HEK293T (cell line): ENCODE measurements around the gene SNX7.

Experiments used
- CTCF ChIA-PET: fragments of 350-600 bp; formaldehyde crosslinking; extraction: SDS; loops from one replicate; lab custom pipeline; 2021; ENCODE audit warnings: antibody characterized with exemption, inconsistent platforms; lab: Yijun Ruan, JAX
- POLR2A ChIA-PET: fragments of 350-600 bp; formaldehyde crosslinking; extraction: SDS; loops from one replicate; lab custom pipeline; 2020; ENCODE audit warnings: antibody characterized with exemption, inconsistent platforms; lab: Yijun Ruan, JAX
- DNase-seq: peaks from one replicate; pipeline ENCODE4 v3.0.0; 2012; ENCODE audit warnings: mixed read lengths; ENCODE audit errors: extremely low spot score
- ARNT ChIP-seq: fragments of 450-650 bp; IDR thresholded peaks from 2 replicates; pipeline ENCODE4 v1.6.1; 2017; ENCODE audit warnings: mild to moderate bottlenecking
- BHLHE40 ChIP-seq: fragments of 450-650 bp; IDR thresholded peaks from 2 replicates; pipeline ENCODE4 v1.6.1; 2016; ENCODE audit warnings: mild to moderate bottlenecking, moderate library complexity, borderline replicate concordance
- CTBP1 ChIP-seq: fragments of 450-650 bp; IDR thresholded peaks from 2 replicates; pipeline ENCODE4 v1.6.1; 2016; ENCODE audit warnings: borderline replicate concordance
- ELF4 ChIP-seq: fragments of 450-650 bp; IDR thresholded peaks from 2 replicates; pipeline ENCODE4 v1.6.1; 2017; ENCODE audit warnings: antibody characterized with exemption
- FOXA1 ChIP-seq: fragments of 450-650 bp; IDR thresholded peaks from 2 replicates; pipeline ENCODE4 v1.6.1; 2016; ENCODE audit warnings: mild to moderate bottlenecking
- FOXK2 ChIP-seq: fragments of 450-650 bp; IDR thresholded peaks from 2 replicates; pipeline ENCODE4 v1.6.1; 2016; ENCODE audit warnings: mild to moderate bottlenecking
- FOXM1 ChIP-seq: fragments of 450-650 bp; IDR thresholded peaks from 2 replicates; pipeline ENCODE4 v1.6.1; 2017; ENCODE audit warnings: mild to moderate bottlenecking, borderline replicate concordance
- HDGF ChIP-seq: fragments of 450-650 bp; IDR thresholded peaks from 2 replicates; pipeline ENCODE4 v1.6.1; 2017; ENCODE audit warnings: antibody characterized with exemption, borderline replicate concordance
- L3MBTL2 ChIP-seq: fragments of 450-650 bp; conservative IDR thresholded peaks from 2 replicates; pipeline ENCODE4 v1.6.1; 2016; ENCODE audit warnings: mild to moderate bottlenecking
- LEF1 ChIP-seq: fragments of 450-650 bp; IDR thresholded peaks from 2 replicates; pipeline ENCODE4 v1.6.1; 2017; ENCODE audit warnings: mild to moderate bottlenecking, borderline replicate concordance
- NFRKB ChIP-seq: fragments of 450-650 bp; IDR thresholded peaks from 2 replicates; pipeline ENCODE4 v1.6.1; 2016; ENCODE audit warnings: mild to moderate bottlenecking, moderate library complexity
- SP1 ChIP-seq: fragments of 450-650 bp; IDR thresholded peaks from 2 replicates; pipeline ENCODE4 v1.6.1; 2017
- SUZ12 ChIP-seq: fragments of 450-650 bp; IDR thresholded peaks from 2 replicates; pipeline ENCODE4 v1.6.1; 2016; ENCODE audit warnings: mild to moderate bottlenecking
- TARDBP ChIP-seq: fragments of 450-650 bp; IDR thresholded peaks from 2 replicates; pipeline ENCODE4 v1.6.1; 2016
- ZNF384 ChIP-seq: fragments of 450-650 bp; IDR thresholded peaks from 2 replicates; pipeline ENCODE4 v1.6.1; 2016
- TF ChIP-seq, protein P1 (sequence below): fragments of 450-650 bp; IDR thresholded peaks from 2 replicates; pipeline ENCODE4 v1.6.1; 2016

The SNX7 gene

DNA sequence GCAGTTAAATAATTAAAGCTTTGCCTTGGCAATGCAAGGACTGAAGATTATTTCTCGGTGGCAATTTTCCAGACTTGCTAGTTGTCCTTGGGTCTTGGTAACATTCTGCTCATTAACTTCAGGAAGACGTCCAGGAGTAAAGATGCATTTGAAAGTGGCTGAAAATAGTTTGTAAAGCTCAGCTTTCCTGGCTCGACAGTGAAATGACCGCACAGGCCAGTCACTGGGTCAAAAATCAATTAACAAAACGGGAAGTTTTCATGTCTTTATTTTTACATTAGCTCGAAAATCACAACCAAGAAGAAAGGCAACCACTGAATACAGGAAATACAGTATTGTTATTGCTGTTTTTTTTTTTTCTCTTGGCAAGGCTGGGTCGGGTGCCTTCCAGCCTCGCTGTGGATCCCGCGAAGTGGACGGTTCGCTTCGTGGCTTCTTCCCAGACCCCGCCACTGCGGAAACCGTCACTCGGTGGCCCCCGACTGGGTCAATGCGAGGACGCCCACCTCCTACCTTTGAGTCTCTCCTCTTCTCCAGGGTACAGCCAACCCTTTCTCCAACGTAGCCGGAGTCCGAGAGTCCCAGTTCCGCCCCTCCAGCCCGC, 479 bp upstream of the SNX7 start:
- ChIA-PET CTCF (no interaction called here), POLR2A (interaction anchor here (2.0 to 2.1 kb wide), 2 partner anchors 9 to 13 kb away, joined by 4 to 7 read pairs; no protein-coding TSS in a partner anchor)
- DNase-seq: no peak
- no peak for TF ChIP-seq ELF4
- 0 out of 2 replicates have a peak, but pooled peaks have one; percentile 10 for TF ChIP-seq L3MBTL2

DNA sequence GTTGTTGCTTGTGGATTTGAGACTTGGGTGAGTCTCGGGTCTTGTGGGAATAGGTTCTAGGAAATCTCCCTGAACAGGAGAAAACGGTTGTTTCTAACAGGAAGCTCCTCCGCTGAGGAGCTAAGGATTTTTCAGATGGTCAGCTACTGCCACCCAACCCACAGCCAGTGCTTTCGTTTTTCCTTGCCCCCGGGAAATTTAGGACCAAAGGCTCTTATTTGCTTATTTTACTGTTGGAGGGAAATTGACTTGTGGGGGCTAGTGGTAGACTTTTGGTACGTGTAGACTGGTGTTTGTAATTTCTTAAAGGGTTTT, 792 bp downstream of the SNX7 start:
- TF ChIP-seq FOXA1 (no peak), FOXM1 (no peak), SUZ12 (no peak), SP1 (no peak), ZNF384 (no peak), ARNT (no peak), CTBP1 (no peak), NFRKB (no peak), L3MBTL2 (no peak), HDGF (no peak), LEF1 (no peak), BHLHE40 (no peak), ELF4 (no peak), FOXK2 (no peak), TARDBP (no peak)
- TF ChIP-seq, protein P1, sequence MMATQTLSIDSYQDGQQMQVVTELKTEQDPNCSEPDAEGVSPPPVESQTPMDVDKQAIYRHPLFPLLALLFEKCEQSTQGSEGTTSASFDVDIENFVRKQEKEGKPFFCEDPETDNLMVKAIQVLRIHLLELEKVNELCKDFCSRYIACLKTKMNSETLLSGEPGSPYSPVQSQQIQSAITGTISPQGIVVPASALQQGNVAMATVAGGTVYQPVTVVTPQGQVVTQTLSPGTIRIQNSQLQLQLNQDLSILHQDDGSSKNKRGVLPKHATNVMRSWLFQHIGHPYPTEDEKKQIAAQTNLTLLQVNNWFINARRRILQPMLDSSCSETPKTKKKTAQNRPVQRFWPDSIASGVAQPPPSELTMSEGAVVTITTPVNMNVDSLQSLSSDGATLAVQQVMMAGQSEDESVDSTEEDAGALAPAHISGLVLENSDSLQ: no peak
- ChIA-PET CTCF (interaction anchor here (0.5 to 0.8 kb wide), 3 partner anchors 8 to 865 kb away, joined by 3 to 4 read pairs (median 4); no protein-coding TSS in a partner anchor), POLR2A (interaction anchor here (2.0 to 2.1 kb wide), 2 partner anchors 8 to 12 kb away, joined by 4 to 7 read pairs; no protein-coding TSS in a partner anchor)
- DNase-seq: no peak

DNA sequence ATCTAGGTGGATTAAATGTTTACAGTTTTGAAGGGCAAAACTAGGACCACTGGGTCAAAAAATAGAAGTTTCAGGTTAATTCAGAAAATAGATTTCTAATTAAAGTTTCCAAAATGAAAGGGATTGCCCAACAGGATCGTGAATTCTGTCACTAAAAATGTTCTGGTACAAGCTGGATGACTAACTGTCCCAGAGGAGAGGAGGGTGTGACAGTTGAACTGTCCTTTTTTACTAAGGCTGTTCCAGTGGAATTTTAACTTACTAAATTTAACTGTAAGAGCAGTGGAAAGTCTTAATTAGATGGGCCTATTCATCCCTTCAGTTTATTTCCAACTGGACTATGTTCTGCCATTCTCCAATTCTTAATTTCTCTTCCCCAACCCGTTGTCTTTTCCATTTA, 7.2 kb downstream of the SNX7 start:
- POLR2A ChIA-PET: no interaction called here
- DNase-seq: no peak
- TF ChIP-seq SP1 (no peak), ZNF384 (no peak), FOXA1 (no peak), ELF4 (no peak), TARDBP (no peak)
- CTCF ChIA-PET: no interaction called here

DNA sequence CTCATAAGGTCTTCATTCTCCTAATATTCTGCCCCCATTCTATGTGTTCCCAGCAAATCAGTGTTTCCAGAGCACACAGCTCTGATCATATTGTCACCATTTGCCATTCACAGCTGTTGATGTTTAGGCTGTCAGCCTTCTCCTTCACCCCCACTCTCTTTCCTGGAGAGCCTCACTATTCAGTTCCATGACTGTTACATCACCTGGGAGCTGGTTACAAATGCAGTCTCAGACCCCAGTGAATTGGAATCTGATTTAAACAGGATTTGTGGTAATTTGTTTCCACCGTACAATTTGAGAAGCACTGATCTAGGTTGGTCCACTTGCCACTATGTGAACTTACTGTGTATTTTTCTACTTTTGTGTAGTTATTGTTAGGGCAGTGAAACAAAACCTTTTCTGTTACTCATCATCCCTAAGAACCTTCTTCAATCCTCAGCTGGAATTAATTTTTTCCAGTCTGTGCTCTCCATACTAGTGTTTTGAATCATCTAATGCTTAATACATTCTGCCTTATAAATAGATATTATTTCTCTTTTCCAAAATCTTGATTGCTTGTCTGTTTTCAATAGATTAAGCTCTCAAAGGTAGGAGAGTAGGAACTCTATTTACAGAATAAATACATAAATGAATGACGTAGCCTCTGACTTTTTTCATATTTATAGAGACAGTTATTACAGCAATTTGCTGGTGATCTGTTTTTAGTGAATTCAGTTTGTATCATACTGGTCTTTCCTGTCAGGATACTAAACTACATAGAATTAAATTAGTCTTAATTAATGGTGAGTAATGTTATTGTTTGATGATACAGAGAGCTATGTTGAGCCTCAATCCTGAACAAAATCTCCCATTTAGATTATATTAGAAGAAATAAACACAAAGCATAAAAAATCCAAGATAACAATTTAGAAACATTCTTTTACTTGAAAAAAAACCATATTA, 8.1 kb downstream of the SNX7 start:
- ChIA-PET POLR2A (interaction anchor here (1.4 kb wide), 1 partner anchor 8 kb away, joined by 7 read pairs; the partner anchor contains the start of gene SNX7), CTCF (interaction anchor here (1.1 kb wide), 1 partner anchor 8 kb away, joined by 4 read pairs; no protein-coding TSS in a partner anchor)
- no peak for DNase-seq
- TF ChIP-seq L3MBTL2 (no peak), ARNT (no peak), SP1 (no peak), HDGF (no peak), FOXK2 (no peak), ZNF384 (no peak), LEF1 (no peak), BHLHE40 (no peak), SUZ12 (no peak), FOXM1 (no peak), FOXA1 (no peak), TARDBP (no peak), ELF4 (no peak)
- TF ChIP-seq, protein P1: no peak

DNA sequence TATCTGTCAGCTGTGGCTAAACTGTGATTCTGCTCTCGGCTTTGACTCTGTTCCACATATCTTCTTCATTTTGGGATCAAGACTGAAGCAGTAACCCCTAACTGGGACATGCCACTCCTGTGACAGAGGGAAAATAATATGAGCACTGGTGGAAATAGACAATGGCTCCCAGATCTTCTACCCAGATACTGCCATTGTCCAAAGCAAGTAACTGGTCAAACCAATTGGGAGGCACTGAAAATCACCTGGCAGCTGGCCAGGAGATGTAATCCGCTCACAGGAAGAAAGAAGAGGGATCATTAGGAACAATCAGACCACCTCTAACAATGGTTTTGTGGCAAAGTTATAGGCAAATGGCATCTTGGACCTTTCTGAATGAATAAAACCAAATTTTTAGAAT, 10.7 kb downstream of the SNX7 start:
- CTCF ChIA-PET: no interaction called here

DNA sequence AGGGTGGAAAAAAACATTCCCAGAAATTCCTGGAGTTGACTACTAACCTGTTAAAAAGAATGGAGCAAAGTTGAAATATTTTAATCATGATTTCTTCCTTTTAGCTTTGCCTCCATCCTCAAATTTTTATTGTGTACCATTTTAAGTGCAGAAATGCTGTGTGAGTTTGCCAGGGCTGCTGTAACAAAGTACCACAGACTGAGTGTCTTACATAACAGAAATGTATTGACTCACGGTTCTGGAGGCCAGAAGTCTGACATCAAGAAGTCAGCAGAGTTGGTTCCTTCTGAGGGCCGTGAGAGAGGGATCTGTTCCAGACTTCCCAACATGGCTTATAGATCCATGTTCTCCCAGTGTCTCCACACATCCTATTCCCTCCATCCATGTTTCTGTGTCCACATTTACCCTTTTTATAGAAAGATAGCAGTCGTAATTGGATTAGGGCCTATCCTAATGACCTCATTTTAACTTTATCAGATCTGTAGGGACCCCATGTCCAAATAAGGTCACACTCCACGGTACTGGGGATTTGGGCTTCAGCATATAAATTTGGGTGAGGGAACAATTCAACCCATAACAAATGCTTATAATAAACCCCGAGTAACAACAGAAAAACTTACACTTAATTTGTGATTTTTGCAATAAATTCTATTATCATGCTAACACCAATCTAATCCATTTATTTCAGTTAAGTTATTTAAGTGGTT, 12.7 kb downstream of the SNX7 start:
- CTCF ChIA-PET: no interaction called here
- POLR2A ChIA-PET: interaction anchor here (1.0 kb wide), 1 partner anchor 13 kb away, joined by 4 read pairs; the partner anchor contains the start of gene SNX7

More for the DNA sequence above, 10.7 kb downstream of the SNX7 start:
- POLR2A ChIA-PET: no interaction called here
- no peak for TF ChIP-seq LEF1
- no peak for TF ChIP-seq HDGF
- no peak for TF ChIP-seq ELF4
- no peak for TF ChIP-seq TARDBP
- no peak for TF ChIP-seq NFRKB
- no peak for TF ChIP-seq FOXA1
- no peak for TF ChIP-seq CTBP1
- no peak for TF ChIP-seq FOXK2
- DNase-seq: no peak

More for the DNA sequence above, 12.7 kb downstream of the SNX7 start:
- TF ChIP-seq BHLHE40: no peak
- TF ChIP-seq, protein P1: no peak
- no peak for TF ChIP-seq NFRKB
- TF ChIP-seq TARDBP: no peak
- no peak for TF ChIP-seq ZNF384
- TF ChIP-seq L3MBTL2: no peak
- no peak for TF ChIP-seq SUZ12
- TF ChIP-seq FOXK2: no peak
- no peak for TF ChIP-seq FOXA1
- DNase-seq: no peak
